GM18861 (cell line): ENCODE data around the gene GSTA3.
"Not testable (repeated sequence)": the region's sequence is repeated elsewhere in the genome, so short reads cannot be mapped to it uniquely, and the experiment has no call there.

Source experiments
- ATAC-seq: cut with Tn5 transposase; IDR thresholded peaks from one replicate; pipeline ENCODE4 v1.9.1; 2021; ENCODE audit not compliant: unreplicated experiment

The GSTA3 gene

DNA sequence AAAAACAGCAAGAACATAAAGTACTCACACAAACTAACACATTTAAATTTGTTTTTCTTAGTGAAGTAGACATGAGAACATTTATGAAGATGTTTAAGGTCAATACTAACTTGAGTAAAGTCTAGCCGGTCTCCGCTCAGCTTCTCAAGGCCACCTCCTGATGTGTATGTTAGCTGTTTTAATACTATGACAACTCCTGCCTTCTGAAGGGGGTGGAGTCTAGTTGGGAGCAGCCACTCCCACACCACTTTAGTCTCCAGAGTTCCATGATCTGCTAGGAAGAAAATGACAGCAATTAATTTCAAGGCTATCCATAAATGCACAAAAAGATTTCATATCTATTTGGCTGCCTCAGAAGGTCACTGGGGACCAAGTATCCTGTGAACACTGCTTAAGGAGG, at the start of gene GSTA3:
TSS of gene GSTA3 (minus strand) at position 168 of the 400 bp plus-strand sequence. CDS start 3,864 bp downstream, outside the sequence.
- ATAC-seq, result no peak

DNA sequence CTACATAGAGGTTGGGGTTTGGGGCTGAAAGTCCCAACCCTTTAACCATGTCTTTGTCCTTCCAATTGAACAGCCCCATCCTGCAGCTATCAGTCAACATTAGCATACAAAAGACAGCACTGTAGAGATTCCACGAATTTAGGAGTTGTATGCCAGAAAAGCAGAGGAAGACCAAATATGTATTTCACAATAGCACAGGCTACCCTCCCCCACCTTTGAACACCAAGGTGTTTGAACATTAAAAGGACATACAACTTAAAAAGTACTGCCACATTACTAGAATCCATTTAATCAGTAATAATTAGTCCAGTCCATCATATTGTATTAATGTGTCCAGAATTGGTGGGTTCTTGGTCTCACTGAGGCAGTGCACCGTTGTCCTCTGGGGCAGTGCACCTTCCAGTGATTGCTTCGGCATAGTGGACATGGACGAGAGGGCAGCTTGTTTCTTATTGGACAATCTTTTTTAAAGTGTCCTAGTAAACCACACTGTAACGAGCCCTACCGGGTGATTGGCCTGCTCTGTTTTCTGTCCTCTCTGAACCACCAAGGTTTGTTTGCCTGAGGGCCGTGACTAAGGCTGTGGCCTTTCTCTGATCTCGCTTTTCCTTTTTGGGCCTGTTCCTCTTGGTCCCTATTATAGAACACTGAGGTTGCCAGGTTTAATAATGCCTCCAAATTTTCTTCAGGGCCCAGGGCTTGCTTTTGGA, 49.2 kb upstream of the GSTA3 start:
- no peak for ATAC-seq

DNA sequence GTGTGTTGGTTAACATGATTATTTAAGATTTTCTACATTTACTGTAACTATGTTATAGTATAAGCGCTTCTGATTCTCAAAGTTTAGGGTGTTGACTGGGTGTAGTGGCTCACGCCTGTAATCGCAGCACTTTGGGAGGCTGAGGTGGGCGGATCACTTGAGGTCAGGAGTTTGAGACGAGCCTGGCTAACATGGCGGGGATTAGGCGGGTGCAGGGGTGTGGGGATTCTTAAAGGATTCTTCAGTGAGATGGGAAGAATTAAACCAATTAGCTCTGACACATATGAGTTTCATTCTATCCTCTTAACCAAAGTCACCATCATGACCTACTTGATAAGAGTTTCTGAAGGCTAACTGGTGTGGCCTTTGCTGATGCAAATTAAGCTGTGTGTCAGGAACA, 46.4 kb upstream of the GSTA3 start:
- no peak for ATAC-seq

DNA sequence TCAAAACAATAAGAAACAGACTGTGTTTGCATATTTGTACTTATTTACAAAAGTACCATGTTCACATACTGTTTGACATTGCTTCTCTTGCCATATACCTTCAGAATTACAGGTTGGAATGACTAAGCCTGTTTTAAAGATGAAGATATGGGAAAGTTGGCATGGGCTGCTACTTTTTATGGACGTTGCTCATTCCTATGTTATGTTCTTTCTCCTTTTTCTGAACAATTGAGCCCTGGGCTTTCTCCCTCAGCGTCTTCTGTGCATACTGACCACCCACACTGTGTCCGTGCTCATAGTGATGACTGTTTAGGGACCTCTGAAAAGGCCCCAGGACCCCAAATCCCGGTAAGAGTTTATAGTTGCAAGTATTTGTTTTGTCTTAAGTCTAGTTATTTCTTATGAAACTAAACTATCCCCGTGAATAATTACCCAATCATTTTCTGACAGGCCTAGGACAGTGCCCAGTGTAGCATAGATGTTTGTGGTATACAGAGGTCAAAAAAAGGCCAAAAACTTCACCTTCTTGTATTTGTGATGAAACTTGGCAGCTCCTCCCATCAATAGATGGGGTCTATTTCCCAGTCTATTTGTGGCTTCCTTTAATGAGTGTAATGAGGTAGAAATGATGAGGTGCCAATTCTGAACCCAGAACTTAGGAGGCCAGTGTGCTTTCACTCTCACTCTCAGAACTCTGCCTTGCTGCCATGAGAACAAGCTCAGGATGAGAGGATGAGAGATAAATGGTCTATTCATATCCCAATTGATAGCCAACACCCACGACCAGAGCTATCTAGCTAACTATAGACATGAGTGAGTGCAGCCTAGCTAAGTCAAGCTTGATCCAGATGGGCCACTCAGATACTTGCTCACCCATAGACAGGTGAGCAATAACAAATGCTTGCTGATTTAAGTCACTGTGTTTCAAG, 44.7 kb upstream of the GSTA3 start:
- ATAC-seq, result no peak

DNA sequence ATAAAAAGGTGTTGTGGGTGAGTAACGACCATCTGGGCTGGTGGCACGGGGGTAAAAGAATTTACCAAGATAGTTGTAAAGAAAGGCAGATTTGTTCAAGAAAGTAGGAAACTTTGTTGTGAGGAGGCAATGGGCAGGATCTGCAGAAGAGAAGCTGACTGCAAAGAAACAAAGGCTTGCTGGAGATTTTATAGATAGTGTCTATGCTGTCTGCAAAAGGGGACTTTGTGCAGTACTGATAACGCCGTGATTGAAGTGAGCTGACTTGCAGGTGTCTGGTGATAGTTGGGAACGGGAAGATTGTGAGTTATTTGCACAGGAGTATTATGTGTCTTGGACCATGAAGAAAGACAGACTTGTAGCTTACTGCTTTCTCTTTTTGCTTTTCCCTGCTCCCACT, 36.8 kb upstream of the GSTA3 start:
- ATAC-seq, result no peak

DNA sequence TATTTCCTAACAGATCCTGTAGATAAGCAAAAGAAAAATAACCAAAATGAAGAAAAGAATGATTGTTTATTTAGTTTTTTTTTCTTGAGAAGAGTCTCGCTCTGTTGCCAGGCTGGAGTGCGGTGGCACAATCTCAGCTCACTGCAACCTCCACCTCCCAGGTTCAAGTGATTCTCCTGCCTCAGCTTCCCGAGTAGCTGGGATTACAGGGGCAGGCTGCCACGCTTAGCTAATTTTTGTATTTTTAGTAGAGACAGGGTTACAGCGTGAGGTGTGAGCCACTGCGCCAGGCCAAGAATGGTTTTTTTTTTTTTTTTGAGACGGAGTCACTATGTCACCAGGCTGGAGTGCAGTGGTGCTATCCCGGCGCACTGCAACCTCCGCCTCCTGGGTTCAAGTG, 33.3 kb upstream of the GSTA3 start:
- ATAC-seq, result not testable (repeated sequence)

DNA sequence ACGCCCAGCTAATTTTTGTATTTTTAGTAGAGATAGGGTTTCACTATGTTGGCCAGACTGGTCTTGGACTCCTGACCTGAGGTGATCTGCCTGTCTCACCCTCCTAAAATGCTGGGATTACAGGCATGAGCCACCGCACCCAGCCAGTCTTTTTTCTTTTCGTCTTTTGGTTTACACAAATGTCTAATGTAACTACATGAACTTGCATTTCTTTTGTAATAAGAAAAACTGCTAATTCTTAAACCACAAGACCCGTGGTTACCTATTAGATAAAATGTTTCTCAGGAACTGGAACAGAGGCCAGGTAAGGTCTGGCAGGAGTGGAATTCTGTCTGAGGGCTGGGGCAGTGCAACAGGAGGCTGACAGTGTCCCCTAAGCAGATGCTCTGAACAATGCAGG, 32.7 kb upstream of the GSTA3 start:
- ATAC-seq, result no peak

DNA sequence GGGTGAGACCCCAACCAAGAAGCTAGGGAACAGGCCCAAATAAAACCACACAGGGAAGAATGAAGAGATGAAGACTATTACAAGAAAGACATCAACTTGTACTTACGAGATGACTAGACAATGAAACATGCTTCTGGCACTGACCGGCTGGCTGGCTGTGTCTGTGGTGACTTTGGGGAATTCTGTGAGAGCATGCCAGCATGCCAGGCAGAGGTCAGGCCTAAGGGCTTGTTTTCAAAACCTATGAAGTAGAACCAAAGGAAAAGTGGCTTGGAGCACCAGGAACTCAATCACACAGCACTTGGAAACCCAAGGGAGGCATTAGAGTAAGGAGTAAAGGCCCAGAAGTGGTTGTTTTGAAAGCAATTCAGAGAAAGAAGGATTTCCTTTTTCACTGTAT, 28.4 kb upstream of the GSTA3 start:
- ATAC-seq, result no peak

DNA sequence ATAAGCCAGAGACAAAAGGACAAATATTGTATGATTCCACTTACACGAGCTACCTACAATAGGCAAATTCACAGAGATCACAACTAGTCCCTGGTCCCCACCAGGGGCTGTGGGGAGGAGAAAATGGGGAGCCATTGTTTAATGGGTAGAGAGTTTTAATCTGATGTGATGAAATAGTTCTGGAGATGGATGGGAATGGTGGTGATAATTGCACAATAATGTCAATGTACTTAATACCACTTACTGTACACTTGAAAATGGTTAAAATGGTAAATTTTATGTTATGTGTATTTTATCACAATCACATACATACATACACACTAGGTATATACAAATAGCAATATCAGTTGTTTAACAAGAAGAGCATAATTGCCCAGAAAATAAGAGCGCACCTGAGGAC, 24.3 kb upstream of the GSTA3 start:
- no peak for ATAC-seq

DNA sequence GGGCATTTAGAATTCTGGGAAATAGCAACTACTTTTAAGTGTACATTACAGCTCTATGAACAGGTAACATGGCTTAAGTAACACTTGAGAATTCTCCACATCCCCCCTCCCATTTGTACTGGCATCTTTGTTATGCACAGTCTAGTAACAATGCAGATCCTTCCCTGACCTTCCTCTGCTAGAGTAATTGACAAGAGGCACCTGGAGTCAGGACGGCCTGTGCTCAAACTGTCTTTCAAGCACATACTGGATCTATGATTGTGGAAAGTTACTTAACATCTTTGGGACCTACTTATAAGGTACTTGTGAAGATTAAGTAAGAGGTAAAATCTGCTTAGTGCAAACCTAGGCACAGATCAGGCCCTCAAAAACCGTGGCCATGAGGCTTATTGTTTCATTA, 21.9 kb upstream of the GSTA3 start:
- no peak for ATAC-seq

DNA sequence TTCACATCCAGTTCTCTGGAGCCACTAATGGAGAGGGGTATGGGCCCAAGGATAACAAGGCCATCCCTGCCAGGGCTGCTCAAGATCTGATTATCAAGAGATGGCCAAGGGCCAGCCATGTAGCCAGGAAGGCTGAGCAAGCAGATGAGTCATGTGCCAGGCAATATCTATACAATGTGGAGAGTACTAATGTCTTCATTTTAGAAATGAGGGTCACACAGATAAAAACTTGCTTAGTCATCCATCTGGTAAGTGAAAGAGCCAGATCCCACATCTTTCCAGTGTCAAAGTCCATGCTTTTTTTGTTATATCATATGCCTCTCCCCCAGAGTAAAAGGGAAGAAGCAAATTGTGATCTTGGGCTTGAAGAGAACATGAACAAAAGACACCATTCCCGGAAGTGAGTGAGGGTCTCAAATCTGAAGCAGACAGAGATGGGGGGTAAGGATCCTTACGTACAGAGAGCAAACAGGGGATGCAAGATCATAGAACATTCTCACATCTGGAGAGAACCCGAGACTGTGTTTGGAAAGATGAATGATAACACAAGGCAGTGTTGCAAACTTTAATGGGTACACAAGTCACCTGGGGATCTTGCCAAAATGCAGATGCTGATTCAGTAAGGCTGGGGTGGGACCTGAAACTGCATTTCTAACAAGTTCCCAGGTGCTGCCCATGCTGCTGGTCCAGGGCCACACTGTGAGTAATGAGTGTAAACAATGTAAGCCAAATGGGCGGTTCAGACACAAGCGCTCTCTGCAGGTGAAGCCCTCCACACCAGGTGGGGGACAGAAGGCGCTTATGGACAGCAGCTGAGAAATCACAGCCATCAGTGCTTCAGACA, 20.0 kb upstream of the GSTA3 start:
- no peak for ATAC-seq

DNA sequence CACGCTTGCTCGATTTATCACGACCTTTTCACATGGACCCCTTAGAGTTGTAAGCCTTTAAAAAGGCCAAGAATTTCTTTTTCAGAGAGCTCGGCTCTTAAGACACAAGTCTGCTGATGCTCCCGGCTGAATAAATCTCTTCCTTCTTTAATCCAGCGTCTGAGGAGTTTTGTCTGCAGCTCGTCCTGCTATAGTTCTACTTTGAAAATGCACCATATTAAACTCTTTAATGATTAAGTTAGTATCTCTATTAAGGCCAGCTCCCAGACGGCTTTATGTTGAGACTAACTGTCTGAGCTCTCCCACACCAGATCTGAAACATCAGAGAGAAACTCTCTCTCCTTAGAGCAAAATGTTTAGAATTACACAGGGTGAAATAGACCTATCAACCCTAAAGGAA, 18.0 kb upstream of the GSTA3 start:
- no peak for ATAC-seq

DNA sequence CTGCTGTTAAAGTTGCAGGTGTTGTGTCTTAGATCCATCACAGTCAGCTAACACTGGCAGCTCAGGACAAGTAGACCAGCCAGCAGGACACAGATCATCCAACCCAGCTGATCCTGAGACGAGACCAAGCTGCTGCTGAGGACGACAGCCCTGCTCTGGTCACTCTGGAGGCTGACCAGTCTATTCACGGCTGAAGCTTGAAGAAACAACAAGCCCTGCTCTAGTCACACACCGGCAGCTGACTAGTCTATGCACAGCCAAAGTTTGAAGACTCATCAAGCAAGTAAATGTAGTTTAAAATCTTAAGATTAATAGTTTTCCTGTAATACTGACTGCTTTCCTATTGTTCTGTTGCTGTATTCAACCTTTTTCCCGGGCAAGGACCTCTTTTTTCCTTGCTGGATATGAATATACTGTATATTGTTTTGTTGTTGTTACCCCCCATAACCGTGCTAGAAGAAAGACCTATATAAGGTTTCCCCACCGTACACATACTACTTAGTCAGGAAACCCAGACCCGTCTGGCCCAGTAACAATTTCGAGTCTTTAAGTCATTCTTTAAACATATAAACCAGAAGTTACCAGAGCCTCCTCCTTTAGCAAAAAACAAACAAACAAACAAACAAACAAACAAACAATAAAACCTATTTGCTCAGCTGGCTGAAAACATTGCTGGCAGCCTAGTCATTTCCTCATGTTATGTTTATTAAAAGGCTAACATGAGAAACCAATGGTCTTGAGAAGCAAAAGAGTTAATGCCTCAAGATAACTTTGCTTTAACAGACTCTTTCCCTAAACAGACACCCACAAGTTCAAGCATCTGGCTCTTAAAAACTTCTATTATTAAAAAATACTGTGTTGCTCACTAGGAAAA, 16.7 kb upstream of the GSTA3 start:
- no peak for ATAC-seq

DNA sequence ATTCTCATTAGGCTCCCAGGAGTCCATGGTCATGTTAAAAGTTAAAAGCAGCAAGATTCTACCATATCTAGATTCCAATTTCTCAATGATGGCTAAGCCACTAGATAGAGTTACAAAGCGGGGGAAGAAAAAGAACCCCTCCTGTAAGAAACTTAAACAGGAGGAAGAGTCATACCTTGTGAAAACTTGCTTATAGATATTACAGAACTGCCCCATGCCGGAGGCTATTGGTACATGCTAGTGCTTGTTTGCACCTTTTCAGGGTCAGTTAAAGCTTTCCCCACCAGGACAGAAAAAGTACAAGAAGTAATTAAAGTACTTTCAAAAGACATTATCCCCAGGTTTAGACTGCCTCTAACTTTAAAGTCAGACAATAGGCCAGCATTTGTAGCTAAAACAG, 15.5 kb upstream of the GSTA3 start:
- no peak for ATAC-seq

DNA sequence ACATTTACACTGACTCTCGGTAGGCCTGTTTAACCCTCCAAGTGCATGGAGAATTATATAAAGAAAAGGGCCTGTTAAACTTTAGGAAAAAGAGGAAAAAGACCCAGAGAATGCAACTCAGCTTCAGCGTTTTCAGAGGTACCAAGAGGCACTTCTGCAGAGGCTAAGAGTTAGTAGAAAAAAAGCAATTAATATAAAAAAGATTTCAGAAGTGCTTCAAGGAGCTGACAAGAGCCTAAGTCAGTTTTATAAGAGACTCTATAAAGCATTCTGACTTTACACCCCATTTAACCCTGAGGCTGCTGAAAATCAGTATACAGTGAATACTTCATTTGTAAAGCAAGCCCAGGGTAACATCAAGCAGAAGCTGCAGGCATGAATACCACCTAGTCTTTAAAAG, 14.2 kb upstream of the GSTA3 start:
- not testable (repeated sequence) for ATAC-seq

DNA sequence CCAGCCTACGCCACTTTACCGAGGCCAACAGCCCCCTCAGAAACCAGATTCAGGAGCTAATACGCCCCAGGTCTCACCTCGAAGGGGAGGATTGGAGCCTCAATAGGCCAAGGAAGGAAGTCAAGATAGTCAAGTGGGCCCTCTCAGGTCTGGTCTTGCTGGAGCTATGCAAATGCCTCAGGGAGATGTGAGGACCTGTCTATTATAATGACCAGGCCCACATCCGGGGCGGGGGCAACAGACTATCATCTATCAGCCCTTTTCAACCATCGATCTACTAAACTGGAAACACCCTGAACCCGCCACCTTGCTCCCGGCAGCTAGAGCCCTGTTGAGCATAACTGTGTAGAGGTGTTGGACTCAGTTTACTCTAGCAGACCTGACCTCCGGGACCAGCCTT, 12.7 kb upstream of the GSTA3 start:
- ATAC-seq, result no peak

DNA sequence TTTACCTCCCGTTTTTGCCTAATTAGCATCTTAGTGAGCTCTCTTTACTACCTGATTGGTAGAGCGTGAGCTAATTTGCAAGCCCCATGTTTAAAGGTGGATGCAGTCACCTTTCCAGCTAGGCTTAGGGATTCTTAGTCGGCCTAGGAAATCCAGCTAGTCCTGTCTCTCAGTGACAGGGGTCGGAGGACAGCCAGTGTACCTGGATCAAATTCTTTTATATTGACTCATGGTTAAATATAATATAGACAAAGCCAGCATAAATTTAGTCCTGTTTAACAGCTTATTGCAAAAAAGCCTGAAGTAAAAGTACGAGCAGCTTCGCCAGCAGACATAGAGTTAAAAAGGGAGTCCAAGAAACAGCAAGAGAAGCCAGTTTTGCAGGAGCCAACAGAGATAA, 12.2 kb upstream of the GSTA3 start:
- ATAC-seq, result no peak

DNA sequence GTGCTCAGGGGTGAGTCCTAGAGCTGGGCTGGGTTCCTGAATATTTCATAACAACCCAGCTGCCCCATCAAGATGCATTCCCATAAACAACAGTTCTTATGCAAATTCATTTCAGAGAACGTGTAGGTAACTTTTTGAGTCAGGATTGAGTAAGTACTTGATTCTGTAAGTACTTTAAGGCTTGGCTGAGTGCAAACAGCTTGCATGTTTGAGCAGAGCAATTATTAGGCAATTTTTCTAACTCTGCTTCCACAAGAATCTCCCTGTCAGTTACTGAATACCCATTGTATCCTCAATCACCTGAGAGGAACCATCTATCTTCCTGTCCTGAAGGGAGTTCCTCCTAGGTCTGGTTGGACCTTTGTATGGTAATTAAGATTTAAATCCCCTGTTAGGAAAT, 10.0 kb upstream of the GSTA3 start:
- ATAC-seq, result not testable (repeated sequence)

DNA sequence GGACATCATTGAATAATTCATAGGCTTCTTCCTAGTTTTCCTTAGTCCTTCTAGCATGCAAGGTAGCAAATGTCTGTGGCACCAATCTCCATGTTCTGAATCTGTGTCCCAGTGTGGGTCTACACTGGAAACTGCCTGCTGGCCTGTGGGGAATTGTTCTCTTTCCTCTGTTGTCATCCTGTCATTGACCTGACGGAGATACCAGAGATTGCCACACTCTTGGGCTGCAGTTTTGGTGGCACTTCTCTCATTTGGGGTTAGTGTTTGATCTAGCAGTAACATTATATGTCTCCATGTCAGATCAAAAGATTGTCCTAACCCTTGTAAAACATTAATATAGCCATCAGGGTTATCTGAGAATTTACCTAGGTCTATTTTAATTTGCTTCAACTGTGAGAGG, 9.3 kb upstream of the GSTA3 start:
- not testable (repeated sequence) for ATAC-seq

DNA sequence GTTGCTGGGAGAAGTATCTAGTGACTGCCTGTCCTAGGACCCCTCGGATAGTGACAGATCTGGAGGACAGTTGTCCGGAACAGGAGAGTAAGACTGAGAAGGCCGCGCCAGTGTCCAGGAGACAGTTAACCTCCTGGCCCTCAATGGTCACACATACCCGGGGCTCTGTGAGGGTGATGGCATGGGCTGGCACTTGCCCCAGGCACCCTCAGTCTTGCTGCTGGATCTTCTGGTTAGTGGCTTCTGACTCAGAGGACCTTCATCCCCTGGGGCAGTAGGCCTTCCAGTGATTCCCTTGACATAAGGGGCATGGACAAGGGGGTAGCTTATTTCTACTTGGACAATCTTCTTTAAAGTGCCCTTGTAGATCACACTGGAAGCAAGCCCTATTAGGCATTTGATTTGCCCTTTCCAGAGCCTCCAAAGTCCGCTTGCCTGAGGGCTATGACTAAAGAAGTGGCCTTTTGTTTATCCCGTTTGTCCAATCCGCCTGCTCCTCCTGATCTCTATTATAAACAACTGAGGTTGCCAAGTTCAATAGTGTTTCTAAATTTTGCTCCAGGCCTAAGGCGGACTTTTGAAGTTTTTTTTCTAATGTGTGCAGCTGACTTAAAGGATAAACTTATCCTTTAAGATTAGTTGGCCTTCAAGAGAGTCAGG, 8.7 kb upstream of the GSTA3 start:
- ATAC-seq, result not testable (repeated sequence)
